SH-SY5Y (cell line): ENCODE results near the gene PCP4.

ENCODE experiments used
- GATA2 ChIP-seq: IDR thresholded peaks from 2 replicates; pipeline ENCODE4 v1.6.1; 2011; ENCODE audit warnings: mild to moderate bottlenecking, low read depth, low read length
- GATA3 ChIP-seq: IDR thresholded peaks from 2 replicates; pipeline ENCODE4 v1.6.1; 2011; ENCODE audit warnings: low read depth, mild to moderate bottlenecking, low read length, moderate library complexity

- TF ChIP-seq GATA2, result no peak
- no peak for TF ChIP-seq GATA3
These were observed 45.2 kb upstream of the PCP4 start for GRCh38 chr21:39822042-39822441.
